Lower leg skin (tissue), 3 donors: Measurements from ENCODE around the gene CCDC195.

ENCODE experiments used
- CTCF ChIP-seq, 3 donors: fragments of 450-650 bp; IDR thresholded peaks; one replicate each; pipeline ENCODE4 v1.5.1; 2016; ENCODE audit warnings: antibody characterized with exemption in 3 of 3, mild to moderate bottlenecking in 3 of 3, moderate library complexity in 2 of 3
- POLR2A ChIP-seq, 2 donors: fragments of 450-650 bp; IDR thresholded peaks; one replicate each; pipeline ENCODE4 v1.6.1; 2016 to 2017; ENCODE audit warnings: antibody characterized with exemption in 2 of 2, mild to moderate bottlenecking in 1 of 2, moderate library complexity in 1 of 2

GRCh38 chr2:224694502-224694901 is 21.7 kb downstream of the CCDC195 start:
- TF ChIP-seq CTCF (IDR thresholded peaks at IDR 0.05) (no peak), POLR2A (IDR thresholded peaks at IDR 0.05) (no peak)
